GM18858 (cell line): ENCODE measurements around the gene GJA10.

ENCODE experiments used
- ATAC-seq: cut with Tn5 transposase; IDR thresholded peaks from one replicate; pipeline ENCODE4 v1.9.1; 2021; ENCODE audit not compliant: unreplicated experiment

The GJA10 gene

DNA sequence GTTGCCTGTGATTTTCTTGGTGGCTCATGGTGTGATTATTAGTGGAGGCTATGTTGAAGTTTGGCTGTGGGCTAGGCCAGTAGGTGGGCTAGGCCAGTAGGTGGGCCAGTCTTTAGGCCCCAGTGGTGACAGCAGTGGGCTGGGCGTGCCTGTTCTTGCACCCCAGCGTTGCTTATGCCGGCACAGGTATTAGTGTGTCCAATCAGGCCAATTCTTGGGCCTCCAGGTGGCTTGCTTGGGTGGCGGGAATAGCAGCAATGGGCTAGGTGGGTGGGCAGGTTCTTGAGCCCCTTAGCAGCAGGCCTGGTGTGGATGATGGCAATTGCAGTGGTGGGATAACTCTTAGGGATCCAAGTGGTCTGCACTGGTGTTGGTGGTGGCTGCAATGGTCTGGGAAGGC, 22.9 kb downstream of the GJA10 start:
- ATAC-seq, result no peak

DNA sequence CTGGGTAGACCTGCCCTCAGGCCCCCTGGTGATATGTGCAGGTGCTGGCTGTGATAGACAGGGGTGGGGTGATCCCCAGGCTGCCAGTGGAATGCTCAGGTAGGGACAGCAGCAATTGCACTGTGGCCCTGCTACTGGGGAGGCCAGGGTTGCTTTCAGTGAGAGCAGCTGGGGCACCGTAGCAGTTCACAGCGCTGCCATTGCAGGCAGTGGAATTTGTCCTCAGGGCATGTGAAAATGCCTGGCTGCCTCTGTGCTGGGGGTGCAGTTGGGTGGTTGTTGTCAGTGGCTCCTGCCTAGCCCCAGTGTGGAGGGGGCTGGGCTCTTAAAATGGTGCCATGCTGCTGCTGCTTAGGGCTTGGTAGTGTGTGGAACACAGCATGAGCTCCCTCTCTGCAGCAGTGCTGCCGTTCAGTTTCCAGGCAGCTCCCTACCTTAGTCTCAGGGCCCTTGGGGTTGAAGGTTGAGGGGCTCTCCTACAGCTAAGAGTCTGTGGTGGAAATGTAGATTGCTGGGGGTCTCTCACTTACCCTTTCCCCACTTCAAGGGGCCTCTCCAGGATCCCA, 23.6 kb downstream of the GJA10 start:
- no peak for ATAC-seq

DNA sequence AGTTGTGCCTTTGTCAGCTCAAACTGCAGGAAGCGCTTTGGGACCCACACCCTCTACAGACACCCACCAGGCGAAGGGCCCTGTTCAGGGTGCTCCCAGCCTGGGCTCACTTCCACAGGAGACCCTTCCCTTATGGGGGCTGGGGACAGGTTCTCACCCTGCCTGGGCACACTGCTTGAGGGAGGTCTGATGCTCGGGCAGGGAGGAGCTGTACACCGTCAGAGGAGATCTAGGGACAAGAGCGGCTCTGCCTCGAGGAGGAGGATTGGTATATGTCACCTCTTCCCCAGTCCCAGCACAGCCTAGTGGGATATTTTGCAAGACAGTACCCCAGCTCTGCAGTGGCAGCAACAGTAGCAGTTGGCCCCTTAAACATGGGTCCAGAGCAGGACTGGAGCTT, 26.9 kb downstream of the GJA10 start:
- no peak for ATAC-seq

DNA sequence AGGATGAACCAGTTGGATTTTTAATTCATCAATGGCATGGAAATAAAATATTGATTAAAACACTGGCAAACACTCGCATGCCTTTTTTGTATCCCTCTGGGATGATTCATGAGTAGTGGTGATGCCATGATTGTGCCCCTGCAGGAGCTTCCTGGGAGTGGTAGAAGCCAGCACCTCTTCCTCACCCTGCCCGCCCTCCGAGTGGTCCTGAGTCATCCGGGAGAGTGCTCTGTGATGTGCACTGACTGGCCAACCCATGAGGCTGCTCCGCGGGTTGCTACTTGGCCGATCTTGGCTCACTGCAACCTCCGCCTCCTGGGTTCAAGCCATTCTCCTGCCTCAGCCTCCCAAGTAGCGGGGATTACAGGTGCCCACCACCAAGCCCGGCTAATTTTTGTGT, 27.4 kb downstream of the GJA10 start:
- ATAC-seq, result no peak

DNA sequence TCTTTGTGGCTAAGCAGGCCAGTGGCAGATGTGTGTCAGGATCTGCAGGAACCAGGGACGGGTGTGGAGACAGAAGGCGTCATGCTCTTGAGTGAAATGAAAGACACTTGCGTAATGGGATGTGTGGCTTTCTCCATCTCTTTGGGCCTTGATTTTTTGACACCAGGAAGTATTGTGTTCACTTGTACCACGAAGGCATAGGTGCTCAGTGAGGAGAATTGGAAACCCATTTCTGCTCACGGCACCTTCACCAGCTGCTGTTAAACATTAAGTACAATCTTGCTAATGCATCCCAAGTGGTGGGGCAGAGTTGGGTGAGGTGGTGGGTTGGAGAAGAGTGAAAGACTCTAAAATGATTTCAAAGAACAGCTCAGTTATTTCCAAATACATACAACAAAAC, 30.0 kb downstream of the GJA10 start:
- ATAC-seq, result no peak

DNA sequence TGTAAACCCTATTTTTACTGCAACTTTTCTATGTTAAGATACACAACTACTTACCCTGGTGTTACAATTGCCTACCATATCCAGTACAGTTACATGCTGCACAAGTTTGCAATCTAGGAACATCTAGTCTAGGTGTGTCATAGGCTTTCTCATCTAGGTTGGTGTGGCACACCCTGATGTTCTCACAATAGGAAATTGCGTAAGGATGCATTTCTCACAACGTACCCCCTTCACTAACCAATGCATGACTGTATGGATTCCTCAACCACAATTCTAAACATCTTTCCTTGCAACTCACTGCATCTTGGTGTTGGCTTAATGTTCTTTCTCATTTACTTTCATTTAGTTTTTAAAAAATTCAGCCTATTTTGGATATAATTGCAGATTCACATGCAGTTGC, 31.6 kb downstream of the GJA10 start:
- ATAC-seq, result no peak

DNA sequence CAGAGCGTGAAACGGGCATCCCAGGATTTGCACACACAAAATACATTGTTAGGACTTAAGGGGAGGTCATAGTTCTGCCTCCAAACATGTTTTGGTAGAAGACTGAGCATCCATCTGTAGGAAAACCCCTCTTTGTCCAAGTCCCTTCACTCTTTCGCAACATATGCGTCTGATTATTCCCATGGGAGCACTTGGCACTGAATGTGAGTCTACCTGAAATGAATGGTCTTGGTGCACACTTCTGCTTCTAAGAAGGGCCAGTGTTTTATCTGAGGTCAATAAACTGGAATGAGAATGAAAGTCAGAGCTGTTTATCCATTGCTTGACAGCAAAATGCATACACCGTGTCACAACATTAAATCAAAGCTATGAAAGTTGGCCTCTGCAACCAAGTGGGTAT, 33.0 kb downstream of the GJA10 start:
- ATAC-seq, result no peak

DNA sequence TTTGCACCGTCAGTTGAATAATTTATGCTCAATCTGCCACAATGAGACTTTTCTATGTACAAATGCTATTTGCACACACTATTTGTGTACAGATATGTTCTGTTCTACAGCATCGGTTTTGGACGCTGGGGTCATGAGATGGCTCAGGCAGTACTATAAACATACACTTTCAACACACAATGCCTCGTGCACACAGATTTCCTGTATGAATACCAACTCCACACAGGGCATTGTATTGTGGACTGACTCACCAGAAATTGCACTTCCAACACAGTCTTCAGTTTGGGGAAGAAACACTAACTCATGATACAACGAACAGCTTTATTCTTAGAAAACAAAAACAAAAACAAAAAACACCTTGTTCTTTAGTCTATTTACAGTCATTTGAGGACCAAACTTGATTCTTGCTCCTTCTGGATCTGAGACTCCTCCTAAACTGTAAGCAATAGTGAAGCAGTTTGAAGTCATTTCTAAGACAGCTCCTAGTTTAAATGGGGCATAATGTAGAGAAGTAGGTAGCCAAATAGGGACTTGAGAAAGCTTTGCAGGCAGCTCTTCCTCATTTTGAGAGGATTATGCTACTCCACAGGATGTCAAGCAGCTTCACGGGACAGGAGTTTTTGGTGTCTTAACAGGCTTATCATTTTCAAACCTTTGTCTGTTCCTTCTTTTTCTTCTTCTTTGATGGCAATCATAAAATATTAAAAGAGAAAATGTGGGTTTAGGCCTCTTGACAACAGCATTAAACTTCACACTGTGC, 33.7 kb downstream of the GJA10 start:
- no peak for ATAC-seq

DNA sequence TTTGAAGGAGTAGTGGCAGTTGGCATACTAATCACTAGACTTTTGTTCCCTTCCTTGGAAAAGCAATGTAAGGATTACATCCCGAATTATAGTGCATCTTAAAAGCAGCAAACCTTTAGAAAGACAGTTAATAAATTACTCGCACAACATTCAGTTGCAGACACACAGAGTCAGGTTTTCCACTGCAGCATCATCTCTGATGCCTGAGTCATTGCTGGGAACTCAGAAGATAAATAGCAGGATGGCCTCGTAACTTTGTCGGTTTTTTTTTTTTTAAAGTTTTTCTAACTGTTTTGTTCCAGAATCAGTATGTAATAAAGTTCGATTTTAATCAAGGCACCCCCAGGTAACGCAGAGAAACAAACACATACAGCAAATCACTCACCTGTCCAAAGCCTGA, 34.3 kb downstream of the GJA10 start:
- no peak for ATAC-seq

DNA sequence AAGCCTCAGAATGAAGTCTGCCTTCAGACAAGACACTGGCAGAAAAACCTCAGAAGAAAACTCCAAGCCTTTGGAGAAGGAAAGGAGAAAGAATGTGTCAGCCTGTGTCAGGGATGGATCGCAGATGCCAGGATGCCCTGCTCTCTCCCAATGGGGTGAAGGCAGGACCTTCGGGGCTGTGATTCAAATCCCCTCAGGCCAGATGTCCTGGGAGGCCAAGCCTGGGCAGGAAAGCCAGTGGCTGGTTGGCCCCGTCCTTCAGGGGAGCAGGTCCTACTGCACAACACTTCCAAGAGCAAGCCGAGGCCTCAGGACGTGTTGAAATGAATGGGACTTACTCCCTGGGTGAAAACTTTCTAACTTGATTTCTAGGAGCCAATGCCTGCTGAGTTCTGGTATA, 36.5 kb downstream of the GJA10 start:
- no peak for ATAC-seq

DNA sequence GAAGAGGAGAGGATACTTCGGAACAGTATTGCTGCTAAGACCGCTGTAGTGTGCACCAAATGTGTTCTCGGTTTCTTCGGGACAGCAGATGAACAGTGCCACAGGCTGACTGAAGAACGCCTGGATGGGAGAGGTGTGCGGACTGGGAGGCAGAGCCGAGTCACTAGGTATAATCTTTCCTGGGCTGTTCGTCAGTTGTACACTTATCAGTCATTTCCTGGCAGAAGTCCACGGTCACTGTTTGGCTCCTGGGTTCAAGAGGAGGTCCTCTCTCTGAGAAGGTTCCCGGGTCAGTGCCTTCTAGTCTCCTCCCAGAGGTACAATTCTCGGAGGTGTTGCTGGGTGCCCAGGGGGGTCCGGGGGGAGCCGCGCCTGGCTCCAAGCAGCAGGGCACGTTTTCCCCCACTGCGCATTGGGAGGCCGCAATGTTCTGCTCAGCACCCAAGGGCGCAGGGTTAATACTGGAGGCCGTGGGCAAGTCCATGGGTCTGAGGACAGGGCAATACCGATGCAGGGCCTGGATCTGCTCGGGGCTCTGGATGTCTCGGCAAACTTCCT, 38.1 kb downstream of the GJA10 start:
- ATAC-seq, result no peak

DNA sequence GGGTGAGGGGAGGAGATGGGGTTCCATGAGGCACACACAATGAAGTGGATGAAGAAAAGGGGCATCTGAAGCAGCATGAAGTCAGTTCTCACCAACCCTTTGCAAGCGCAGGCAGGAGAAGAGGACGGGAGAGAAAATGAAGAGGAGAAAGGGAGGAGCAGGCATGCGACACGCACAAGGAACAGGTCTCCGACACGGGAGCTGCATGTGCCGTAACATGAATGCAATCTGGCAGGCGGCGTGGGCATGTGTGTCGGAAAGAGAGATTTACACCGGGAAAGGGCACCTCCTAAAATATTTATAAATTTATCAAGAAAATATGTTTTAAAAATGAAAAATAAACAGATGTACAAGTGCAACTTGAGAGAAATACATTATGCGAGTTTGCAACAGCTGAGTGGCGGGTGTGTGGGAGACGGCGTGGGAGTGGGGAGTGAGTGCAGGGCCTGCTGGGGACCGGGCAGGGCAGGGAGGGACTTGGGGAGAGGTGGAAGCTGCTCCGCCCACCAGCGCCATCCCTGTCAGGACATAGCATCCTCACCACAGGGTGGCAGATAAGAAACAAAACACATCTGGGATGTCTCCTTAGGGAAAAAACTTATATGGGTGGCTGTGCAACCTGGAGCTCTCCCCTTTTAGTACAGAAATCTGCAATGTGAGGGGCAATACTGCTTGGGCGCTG, 40.6 kb downstream of the GJA10 start:
- no peak for ATAC-seq

DNA sequence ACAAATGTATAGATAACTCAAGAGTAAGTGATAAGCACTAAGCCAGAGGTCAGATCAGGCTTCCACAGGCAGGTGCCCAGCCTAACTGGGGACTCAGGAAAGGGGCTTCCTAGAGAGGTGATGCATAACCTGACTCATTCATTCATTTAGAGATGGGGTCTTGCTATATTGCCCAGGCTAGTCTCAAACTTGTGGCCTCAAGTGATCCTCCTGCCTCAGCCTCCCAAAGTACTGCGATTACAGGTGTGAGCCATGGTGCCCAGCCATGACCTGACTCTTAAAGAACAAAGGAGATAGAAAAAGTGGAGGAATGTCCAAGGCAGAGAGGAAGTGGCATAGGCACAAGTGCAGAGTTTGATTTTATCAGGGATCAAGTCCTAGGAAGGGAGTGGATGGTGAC, 41.9 kb downstream of the GJA10 start:
- ATAC-seq, result no peak

DNA sequence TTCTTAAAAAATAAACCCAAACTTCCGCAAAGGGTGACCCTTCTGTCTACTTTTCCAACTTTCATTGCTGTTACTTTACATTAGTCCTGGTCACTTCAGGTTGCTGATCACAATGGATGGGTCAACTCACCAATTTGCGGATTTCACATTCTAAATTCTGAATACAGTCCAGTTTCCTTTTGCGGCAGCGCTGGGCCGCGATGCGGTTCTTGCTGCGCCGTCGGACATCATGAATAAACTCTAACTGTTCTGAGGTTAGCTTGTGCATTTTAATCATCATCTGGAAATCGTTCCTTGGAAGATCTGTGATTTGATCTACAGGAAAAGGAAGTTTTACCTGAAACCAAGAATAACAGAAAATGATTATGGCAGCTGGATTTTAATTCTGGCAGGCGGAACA, 43.7 kb downstream of the GJA10 start:
- ATAC-seq, result no peak

DNA sequence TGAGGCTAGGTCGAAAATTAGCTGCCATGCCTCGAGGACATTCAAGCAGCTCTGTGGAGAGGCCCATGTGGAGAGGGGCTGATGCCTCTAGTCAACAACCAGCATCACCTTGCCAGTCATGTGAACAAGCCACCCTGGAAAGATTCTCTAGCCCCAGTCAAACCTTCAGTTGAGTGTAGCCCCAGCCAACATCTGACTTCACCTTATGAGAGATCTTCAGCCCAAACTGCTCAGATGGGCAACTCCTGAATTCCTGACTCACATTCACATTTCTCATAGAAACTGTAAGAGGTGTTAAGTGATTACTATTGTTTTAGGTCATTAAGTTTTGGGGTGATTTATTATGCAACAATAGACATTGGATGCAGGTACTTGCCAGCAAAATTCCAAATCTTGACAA, 44.9 kb downstream of the GJA10 start:
- no peak for ATAC-seq

DNA sequence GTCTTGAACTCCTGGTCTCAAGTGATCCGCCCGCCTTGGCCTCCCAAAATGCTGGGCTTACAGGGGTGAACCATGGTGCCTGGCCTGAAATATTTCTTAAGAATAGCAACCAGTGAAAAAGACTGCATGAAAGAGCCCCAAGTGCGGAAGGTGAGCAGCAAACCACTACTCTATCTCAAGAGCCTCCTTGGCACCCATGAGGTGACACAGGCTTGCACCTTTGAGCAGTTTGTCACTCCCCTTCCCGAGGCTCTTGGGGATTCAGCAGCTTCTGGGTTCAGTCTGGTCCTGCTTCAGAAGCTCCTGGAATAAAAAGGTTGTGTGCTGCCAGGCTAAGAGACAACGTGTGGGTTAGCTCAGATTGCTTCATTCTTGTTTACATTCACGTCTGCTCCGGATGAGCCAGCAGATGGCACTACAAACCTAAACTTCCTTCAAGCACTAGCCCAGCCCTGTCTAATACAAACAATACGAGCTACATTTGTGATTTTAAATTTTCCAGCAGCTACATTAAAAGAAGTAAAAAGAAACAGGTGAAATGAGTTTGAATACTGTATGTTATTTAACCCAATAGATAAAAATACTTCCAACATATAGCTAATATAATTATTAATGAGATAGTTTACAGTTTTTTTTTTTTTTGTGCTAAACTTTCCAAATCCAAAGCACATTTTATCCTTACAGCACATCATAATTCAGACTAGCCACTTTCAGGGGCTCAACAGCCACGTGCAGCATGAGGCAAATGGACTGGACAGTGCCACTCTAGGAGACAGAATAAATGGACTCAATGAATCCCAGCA, 46.2 kb downstream of the GJA10 start:
- peak; percentile 82 for ATAC-seq

DNA sequence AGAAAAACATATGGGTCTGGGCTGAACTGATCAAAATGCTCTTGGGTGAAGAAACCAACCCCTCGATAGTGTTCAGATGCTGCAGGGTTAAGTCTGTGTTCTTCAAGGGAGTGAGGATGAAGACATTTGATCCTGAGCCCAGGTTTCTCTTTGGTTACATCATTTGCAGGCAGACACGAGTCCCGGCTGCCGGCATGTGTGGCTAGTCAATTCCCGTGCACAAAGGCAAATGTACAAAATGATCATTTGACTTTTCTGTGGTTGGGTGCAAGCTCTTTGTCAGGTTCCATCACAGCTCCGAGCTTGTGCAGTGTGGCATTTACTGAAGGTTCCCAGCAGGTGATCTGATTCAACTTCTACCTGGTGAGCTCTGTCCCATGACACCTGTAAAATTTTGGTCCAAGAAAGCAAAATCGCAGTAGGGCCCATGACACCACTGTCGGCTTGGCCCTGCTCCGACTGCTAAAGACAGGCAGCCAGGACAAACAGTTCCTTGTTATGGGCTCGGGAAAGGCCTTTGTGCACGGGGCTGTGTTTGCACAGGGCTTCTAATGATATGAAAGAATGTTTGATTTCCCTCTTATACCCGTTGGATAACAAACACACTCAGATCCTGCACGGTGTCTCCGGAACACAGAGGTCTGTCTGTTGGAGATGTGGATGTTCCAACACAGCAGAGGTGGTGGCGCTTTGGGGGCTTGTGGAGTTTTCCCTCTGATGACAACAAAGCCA, 46.9 kb downstream of the GJA10 start:
- ATAC-seq, result no peak

DNA sequence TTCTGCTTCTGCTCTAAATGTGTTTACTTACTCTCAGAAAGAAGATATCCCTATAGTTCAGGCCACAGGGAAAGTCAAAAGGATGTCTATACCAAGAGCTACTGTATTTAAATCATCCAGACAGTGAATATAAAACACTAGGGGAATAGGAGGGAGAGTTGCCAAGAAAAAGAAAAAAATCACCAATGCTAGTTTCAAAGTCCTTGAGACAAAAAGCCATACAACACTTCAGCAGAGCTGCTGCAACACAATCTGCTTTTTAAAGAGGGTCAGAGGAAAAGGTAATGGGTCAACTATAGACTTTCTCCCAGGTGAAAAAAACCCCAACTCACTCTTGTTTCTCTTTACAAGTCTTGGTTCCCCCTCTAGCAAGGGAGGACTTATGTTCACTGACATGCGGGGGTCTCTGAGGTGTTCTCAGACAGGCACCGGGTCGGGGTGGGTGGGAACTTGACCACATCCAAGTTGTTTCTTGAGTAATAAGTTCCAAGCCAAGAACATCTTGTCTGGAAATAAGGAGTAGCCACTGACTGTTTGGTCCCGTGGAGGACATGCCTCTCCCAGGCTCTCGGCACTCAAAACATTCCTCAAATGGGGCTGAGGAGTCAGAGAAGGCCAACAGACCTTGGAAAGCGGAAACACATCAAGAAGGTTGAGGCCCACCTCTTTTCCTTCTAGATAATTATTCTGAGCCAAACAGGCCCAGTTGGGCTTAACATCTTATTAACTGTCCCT, 47.7 kb downstream of the GJA10 start:
- no peak for ATAC-seq

DNA sequence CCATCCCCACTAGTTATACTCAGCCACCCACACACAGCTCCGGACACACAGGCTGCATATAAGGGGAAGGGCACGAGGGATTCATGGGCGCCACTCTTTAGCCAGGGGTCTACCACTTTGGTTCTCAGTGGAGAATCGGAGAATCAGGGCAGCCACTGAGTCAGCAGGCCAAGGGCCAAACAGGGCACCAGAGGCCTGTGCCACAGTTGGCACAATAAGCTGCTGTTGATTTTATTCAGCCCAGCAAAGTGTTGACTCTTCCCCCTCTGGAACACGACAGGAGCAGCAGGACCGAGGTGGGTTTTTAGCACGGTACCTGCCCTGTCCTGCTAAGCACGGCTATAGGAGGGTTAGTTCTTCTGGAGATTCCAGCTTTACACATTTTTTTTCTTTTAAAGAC, 48.3 kb downstream of the GJA10 start:
- ATAC-seq, result no peak

DNA sequence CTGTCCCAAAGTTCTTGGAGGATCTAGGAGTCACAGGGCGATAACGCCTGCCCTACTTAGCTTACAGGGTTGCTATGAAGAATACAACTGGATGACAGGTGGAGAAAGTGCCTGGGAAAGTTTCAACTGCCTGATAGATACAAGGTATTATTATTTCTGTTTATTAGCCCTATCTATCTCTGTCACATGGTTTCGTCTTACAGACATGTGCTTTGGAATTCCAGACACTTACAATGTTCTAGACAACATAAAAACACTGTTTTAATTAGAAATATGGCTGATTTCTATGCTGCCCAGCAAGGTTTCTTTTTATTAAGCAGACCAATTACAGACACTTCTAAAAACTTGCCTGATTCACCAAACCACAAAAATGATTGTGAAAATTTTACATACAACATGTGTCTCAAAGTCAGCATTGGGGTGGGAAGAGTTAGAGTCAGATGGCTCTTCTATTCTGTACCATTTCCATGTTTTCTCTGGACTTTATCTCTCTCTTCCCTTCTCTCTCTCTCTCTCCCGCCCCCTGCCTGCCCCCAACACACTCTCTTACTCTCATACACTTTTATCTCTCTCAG, 50.0 kb downstream of the GJA10 start:
- no peak for ATAC-seq
